GM21723 (cell line): Measurements from ENCODE around the gene ANAPC1.
"Not testable (repeated sequence)": the region's sequence is repeated elsewhere in the genome, so short reads cannot be mapped to it uniquely, and the experiment has no call there.

Source experiments
- ATAC-seq: cut with Tn5 transposase; IDR thresholded peaks from one replicate; pipeline ENCODE4 v1.9.1; 2021; ENCODE audit warnings: mild to moderate bottlenecking, moderate library complexity; ENCODE audit not compliant: unreplicated experiment

ANAPC1 gene

GRCh38 chr2:111905990-111906735, 22.2 kb upstream of the ANAPC1 start:
- ATAC-seq = peak; percentile 74

DNA sequence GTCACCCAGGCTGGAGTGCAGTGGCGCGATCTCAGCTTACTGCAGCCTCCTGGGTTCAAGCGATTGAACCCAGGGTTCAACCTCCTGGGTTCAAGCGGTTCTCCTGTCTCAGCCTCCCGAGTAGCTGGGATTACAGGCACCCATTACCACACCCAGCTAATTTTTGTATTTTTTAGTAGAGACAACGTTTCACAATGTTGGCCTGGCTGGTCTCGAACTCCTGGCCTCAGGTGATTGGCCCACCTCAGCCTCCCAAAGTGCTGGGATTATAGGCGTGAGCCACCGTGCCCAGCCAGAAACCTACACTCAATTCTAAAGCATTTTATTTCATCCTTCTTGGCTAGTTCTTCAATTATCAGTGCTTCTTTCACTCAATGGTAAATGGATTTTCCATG, 21.5 kb upstream of the ANAPC1 start:
- not testable (repeated sequence) for ATAC-seq

DNA sequence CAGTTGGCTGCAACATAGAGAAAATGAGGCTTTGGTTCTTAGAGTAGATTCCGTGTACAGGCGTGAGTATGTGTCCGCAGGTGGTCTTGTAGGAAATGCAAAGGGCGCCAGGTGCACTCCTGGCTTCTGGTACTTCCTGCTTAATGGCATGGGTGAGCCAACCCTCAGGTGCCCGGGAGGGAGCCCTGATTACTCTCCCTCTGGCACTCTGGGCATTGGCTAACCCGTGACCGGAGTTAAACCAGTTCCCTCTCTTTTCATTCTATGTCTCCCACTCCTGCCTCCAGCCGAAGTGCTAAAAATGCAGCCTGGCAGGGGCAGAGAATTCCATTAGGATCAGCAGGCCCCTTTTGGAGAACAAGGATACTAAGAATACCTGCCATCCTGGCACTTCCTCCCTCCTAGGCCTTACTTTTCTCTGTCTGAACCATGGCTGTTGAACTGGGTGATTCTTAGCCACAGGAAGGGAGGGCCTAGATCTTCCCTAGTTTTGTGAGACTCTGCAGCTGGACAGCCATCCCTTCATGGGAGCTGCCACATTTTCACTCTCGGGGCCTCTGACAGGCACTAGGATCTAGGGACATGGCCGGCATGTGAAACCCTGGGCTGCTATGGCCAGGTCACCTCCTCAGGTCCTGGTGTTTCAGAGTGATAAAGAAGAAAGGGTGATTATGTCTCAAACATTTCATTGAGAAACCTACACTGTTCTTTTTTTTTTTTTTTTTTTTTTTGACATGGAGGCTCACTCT, 20.9 kb upstream of the ANAPC1 start:
- no peak for ATAC-seq

DNA sequence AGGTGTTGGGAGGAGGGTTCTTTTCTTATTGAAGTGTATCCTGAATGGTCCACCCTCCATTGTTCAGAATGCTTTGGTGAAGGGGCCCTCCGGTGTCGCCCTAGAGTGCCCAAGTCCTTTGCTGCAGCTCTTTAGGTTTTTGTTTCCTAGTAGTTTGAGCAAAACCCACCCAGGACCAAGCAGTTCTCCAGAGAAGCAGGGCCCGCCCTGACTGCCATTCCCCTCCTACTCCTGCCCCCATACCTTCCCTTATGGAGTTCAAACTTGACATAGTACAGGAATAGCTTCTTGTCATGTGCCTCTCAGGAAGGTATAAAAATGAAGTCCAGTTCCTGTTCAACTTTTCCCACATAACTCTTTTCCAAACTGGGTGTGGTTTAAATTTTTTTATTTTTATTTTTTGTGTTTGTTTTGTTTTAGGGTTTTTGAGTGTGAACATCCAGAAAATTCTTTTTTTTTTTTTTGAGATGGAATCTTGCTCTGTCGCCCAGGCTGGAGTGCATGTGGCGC, 20.0 kb upstream of the ANAPC1 start:
- ATAC-seq = no peak

DNA sequence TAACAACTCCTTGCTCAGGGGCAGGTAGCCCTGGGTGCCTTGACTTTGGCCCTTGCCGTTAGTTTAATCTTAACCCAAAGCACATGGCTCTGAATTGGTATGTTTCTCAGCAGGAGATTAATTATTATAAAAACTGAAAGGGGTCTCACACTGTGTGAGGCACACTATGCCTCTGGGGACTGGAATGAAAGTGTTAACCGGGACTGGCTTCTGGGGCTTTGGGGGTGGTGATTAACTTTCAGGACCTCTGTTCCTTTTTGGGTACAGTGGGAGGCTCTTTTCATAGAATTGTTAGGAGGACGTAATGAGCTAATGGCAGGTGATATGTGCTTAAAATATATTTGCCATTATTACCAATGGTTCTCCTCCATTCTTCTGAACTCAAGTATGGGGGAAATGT, 19.5 kb upstream of the ANAPC1 start:
- ATAC-seq = no peak

DNA sequence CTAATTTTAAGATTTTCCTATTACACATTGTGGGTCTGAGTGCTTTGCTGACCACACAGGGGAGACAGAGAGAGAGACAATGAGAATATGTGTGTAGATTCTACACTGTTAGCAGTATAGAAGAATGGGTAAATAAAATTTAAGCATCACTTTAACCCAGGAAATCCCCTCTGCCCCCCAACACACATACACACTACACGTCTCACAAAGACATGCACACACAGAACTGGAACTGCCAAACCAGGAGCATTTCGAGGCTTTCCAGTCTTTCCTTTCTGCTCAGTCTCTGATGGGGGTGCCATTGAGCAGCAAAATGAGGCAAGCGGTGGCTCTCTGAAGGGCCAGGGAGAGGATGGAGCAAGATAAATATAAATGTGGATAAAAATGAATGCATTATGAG, 16.9 kb upstream of the ANAPC1 start:
- no peak for ATAC-seq

DNA sequence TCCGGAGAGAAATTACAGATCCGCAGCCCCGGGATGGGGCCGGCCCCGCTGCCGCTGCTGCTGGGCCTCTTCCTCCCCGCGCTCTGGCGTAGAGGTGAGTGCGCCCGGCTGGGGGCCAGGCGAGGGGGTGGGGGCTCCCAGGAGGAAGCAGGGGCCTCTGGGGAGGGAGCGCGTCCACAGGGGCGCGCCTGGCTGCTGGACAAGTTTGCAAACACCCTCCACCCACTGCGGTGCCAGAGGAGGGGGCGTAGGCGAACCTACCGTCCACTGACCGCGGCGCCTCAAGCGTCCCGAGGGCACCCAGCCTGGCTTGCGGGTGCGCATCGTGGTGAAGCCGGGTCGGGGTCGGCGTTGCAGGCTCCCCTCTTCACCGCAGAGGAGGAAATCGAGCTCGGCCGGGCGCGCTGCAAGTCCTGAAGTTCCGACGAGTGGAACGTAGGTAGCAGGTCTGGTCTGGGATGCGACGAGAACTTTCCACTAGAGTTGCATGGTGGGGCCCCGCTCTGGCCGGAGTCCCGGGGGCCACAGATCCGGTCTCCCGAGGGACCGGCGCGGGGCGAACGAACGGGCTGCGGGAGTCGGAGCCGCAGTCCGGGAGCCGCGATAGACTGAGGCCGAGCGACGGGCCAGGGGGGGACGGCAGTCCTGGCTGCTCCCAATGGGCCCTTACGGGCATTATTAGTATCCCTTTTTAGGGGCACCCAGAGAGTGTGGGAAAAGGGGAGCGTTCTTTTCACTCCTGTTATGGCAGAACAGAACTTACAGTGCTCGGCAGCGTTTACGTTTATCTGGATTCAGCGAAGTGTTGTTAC, 14.9 kb upstream of the ANAPC1 start:
- no peak for ATAC-seq

- ATAC-seq = peak; percentile 66
These were observed 14.1 kb upstream of the ANAPC1 start, which contains the start of gene MERTK for GRCh38 chr2:111897924-111898702. Gene MERTK (plus strand): TSS chr2:111898607. CDS start chr2:111898736, 129 bp downstream.

GRCh38 chr2:111897630-111897923, 13.6 kb upstream of the ANAPC1 start:
- peak; percentile 17 for ATAC-seq

- ATAC-seq = no peak
These were observed 12.6 kb upstream of the ANAPC1 start for GRCh38 chr2:111896576-111896975.

DNA sequence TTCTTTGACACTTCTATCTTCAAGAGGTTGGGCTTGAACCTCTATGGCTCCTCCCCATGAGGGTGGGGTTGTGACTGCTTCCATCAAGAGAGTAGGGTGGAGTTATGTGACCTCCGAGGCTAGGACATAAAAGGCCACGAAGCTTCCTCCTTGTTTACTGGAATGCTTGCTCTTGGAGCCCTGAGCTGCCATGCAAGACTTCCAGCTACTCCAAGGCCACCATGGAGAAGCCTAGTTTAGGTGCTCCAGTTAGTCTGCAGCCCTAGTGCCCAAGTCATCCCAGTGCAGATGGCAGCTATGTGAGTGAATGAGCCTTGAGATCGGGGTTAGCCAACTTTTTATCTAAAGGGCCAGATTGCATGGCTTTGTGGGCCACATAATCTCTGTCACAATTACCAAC, 12.0 kb upstream of the ANAPC1 start:
- ATAC-seq = no peak

- peak; percentile 4 for ATAC-seq
These were observed 585 bp upstream of the ANAPC1 start for GRCh38 chr2:111884592-111884964.

- ATAC-seq = not testable (repeated sequence)
These were observed 11.2 kb downstream of the ANAPC1 start for GRCh38 chr2:111872806-111873205.

- not testable (repeated sequence) for ATAC-seq
These were observed 18.9 kb downstream of the ANAPC1 start for GRCh38 chr2:111865124-111865523.

DNA sequence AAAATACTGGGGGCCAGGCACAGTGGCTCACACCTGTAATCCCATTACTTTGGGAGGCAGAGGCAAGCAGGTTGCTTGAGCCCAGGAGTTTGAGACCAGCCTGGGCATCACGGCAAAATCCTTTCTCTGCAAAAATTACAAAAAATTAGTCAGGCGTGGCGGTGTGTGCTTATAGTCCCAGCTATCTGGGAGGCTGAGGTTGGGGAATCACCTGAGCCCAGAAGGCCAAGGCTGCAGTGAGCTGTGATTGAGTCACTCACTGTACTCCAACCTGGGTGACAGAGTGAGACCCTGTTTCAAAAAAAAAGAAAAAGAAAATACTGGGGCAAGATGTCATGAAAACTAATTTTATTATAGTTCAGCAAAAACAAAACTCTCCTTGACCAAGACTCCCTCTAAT, 24.0 kb downstream of the ANAPC1 start:
- not testable (repeated sequence) for ATAC-seq

DNA sequence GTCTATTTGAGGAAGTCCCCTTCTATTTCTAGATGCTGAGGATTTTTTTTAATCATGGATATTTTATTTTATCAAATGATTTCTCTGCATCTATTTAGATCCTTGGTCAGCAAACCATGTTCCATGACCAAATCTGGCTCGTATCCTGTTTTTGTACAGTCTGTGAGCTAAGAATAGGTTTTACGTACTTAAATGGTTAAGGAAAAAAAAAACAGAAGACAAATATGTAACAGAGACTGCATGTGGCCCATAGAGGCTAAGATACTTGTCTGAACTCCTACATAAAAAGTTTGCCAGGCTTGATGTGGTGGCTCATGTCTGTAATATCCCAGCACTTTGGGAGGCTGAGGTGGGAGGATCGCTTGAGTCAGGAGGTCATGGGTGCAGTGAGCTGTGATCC, 31.4 kb downstream of the ANAPC1 start:
- not testable (repeated sequence) for ATAC-seq

GRCh38 chr2:111850646-111851045, 33.3 kb downstream of the ANAPC1 start:
- not testable (repeated sequence) for ATAC-seq

GRCh38 chr2:111839625-111840282, 44.2 kb downstream of the ANAPC1 start:
- not testable (repeated sequence) for ATAC-seq

- not testable (repeated sequence) for ATAC-seq
These were observed 45.0 kb downstream of the ANAPC1 start for GRCh38 chr2:111838992-111839391.

DNA sequence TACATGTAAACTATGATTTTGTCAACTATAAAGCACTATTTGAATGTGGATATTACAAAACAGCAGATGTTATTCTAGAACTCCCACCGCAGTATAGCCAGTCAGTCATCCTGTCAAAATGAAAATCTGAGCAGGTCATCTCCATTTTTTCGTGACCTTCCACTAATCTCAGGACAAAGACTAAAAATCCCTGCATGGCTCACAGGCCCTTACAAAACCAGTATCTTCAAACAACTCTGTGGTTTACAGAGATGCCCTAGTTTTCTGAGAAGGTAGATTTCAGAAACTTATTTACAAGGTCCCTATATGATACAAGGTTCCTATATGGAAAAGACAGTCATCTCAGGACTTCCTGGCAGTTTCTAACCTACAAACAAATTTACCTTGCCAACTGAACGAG, 49.8 kb downstream of the ANAPC1 start:
- ATAC-seq = not testable (repeated sequence)
